VCaP (cell line): ENCODE data around the gene LHX8.

Experiments
- H3K27ac ChIP-seq: fragments of 450-650 bp; 2 replicates; pipeline ENCODE4 v1.5.1; 2017
- CTCF ChIP-seq: fragments of 450-650 bp; conservative IDR thresholded peaks from 2 replicates; pipeline ENCODE4 v1.5.1; 2017; ENCODE audit warnings: mild to moderate bottlenecking, moderate library complexity

Gene LHX8

GRCh38 chr1:75115654-75116053 lies 18.5 kb upstream of the LHX8 start:
- no peak for TF ChIP-seq CTCF

GRCh38 chr1:75123756-75124155 lies 10.4 kb upstream of the LHX8 start:
- TF ChIP-seq CTCF = no peak
- no peak overlapping the region for H3K27ac ChIP-seq

More at GRCh38 chr1:75115654-75116053, 18.5 kb upstream of the LHX8 start:
- H3K27ac ChIP-seq = no peak overlapping the region

GRCh38 chr1:75124510-75124909 lies 9.7 kb upstream of the LHX8 start:
- TF ChIP-seq CTCF = no peak

GRCh38 chr1:75125161-75125726 lies 8.9 kb upstream of the LHX8 start:
- no peak for TF ChIP-seq CTCF
- no peak overlapping the region for H3K27ac ChIP-seq

More at GRCh38 chr1:75124510-75124909, 9.7 kb upstream of the LHX8 start:
- no peak overlapping the region for H3K27ac ChIP-seq

- H3K27ac ChIP-seq = no peak overlapping the region
- TF ChIP-seq CTCF = no peak
Observed at GRCh38 chr1:75126611-75127101, 7.5 kb upstream of the LHX8 start.

- no peak for TF ChIP-seq CTCF
- H3K27ac ChIP-seq = no peak overlapping the region
Observed at GRCh38 chr1:75127916-75128717, 6.1 kb upstream of the LHX8 start.

GRCh38 chr1:75129660-75129982 lies 4.6 kb upstream of the LHX8 start:
- TF ChIP-seq CTCF = no peak
- no peak overlapping the region for H3K27ac ChIP-seq
